Erythroblast (primary cell): ENCODE measurements around the gene SLC9B2.

Experiments used
- DNase-seq, 2 experiments: peaks; one replicate each; lab custom pipeline; 2025; lab: John Stamatoyannopoulos, UW
- GATA1 ChIP-seq: IDR thresholded peaks from 2 replicates; pipeline ENCODE4 v1.6.1; 2011; ENCODE audit warnings: low read depth, mild to moderate bottlenecking, control low read depth, low read length, moderate library complexity
- POLR2A ChIP-seq: IDR thresholded peaks from 2 replicates; pipeline ENCODE4 v1.6.1; 2011; ENCODE audit warnings: mild to moderate bottlenecking, low read length

The SLC9B2 gene

GRCh38 chr4:103076747-103077347, at the start of gene SLC9B2:
SLC9B2 (minus strand) TSS chr4:103076761; CDS start chr4:103067550, 9,211 bp downstream.
- DNase-seq, result peak in 1 of 2 experiments; percentile 79
- peak; percentile 32 for TF ChIP-seq POLR2A
- TF ChIP-seq GATA1, result no peak

- no peak for TF ChIP-seq GATA1
- no peak for TF ChIP-seq POLR2A
Measured at GRCh38 chr4:103126126-103126525, 49.6 kb upstream of the SLC9B2 start.

GRCh38 chr4:103123114-103123513, 46.6 kb upstream of the SLC9B2 start:
- DNase-seq, result no peak
- no peak for TF ChIP-seq GATA1

More at GRCh38 chr4:103126126-103126525, 49.6 kb upstream of the SLC9B2 start:
- DNase-seq, result no peak

GRCh38 chr4:103118166-103118565, 41.6 kb upstream of the SLC9B2 start:
- no peak for DNase-seq
- TF ChIP-seq POLR2A (peak; percentile 5), GATA1 (no peak)

- no peak for DNase-seq
- no peak for TF ChIP-seq GATA1
- TF ChIP-seq POLR2A, result no peak
Measured at GRCh38 chr4:103111598-103111997, 35.0 kb upstream of the SLC9B2 start.

- DNase-seq, result no peak
- no peak for TF ChIP-seq GATA1
- no peak for TF ChIP-seq POLR2A
Measured at GRCh38 chr4:103108542-103108941, 32.0 kb upstream of the SLC9B2 start.

- no peak for TF ChIP-seq GATA1
- no peak for TF ChIP-seq POLR2A
- no peak for DNase-seq
Measured at GRCh38 chr4:103105558-103106356, 29.2 kb upstream of the SLC9B2 start.

GRCh38 chr4:103104886-103105285, 28.3 kb upstream of the SLC9B2 start:
- no peak for DNase-seq
- no peak for TF ChIP-seq GATA1
- no peak for TF ChIP-seq POLR2A

- no peak for DNase-seq
- TF ChIP-seq POLR2A (no peak), GATA1 (no peak)
Measured at GRCh38 chr4:103100691-103101090, 24.1 kb upstream of the SLC9B2 start.

- DNase-seq, result peak; percentile 84 to 86
- TF ChIP-seq POLR2A, result no peak
Measured at GRCh38 chr4:103099691-103100392, 23.3 kb upstream of the SLC9B2 start, which contains the start of gene BDH2. BDH2 (minus strand) TSS chr4:103099834; CDS start chr4:103096254, 3,580 bp downstream.

GRCh38 chr4:103098756-103099440, 22.3 kb upstream of the SLC9B2 start:
- DNase-seq, result no peak
- no peak for TF ChIP-seq POLR2A
- TF ChIP-seq GATA1, result no peak

GRCh38 chr4:103098341-103098740, 21.8 kb upstream of the SLC9B2 start:
- no peak for DNase-seq
- TF ChIP-seq GATA1, result no peak
- TF ChIP-seq POLR2A, result no peak

GRCh38 chr4:103097112-103097511, 20.6 kb upstream of the SLC9B2 start:
- TF ChIP-seq POLR2A (no peak), GATA1 (no peak)

GRCh38 chr4:103095080-103095479, 18.5 kb upstream of the SLC9B2 start:
- DNase-seq, result no peak
- no peak for TF ChIP-seq POLR2A
- no peak for TF ChIP-seq GATA1

More at GRCh38 chr4:103097112-103097511, 20.6 kb upstream of the SLC9B2 start:
- no peak for DNase-seq
